Peyer's patch (tissue), 4 donors: ENCODE data around the gene CLK2.

Experiments used
- POLR2A ChIP-seq, 2 donors: fragments of 450-650 bp; IDR thresholded peaks; one replicate each; pipeline ENCODE4 v1.5.1; 2017; ENCODE audit warnings: antibody characterized with exemption in 2 of 2, mild to moderate bottlenecking in 2 of 2, moderate library complexity in 2 of 2
- TF ChIP-seq, protein P1 (sequence below), 6 experiments: fragments of 450-650 bp in 4 of 6; fragments of 200-600 bp in 2 of 6; sonication (generic) in 1 of 6; IDR thresholded peaks; one replicate each; pipeline ENCODE4 v1.5.1; 2017 to 2019; ENCODE audit warnings: antibody characterized with exemption in 6 of 6, mild to moderate bottlenecking in 3 of 6, moderate library complexity in 1 of 6

DNA sequence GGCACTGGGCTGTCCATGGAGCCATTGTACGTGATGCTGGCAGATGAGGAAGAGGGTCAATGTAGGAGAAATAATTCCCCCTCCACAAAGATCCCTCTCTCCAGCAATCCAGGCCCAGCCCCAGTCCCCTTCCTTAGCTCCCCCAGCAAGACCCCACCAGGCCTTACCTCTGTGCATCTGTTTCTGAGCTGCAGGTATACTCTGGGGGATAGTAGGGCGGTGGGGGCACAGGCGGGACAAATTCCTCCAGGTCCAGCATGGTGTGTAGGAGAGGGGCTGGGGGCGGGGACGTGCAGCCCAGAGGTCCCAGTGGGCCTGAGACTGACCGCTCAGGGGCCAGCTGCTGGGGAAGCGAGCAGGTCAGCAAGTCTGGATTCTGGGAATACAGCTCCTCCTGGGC lies 21.7 kb downstream of the CLK2 start:
- TF ChIP-seq, protein P1, sequence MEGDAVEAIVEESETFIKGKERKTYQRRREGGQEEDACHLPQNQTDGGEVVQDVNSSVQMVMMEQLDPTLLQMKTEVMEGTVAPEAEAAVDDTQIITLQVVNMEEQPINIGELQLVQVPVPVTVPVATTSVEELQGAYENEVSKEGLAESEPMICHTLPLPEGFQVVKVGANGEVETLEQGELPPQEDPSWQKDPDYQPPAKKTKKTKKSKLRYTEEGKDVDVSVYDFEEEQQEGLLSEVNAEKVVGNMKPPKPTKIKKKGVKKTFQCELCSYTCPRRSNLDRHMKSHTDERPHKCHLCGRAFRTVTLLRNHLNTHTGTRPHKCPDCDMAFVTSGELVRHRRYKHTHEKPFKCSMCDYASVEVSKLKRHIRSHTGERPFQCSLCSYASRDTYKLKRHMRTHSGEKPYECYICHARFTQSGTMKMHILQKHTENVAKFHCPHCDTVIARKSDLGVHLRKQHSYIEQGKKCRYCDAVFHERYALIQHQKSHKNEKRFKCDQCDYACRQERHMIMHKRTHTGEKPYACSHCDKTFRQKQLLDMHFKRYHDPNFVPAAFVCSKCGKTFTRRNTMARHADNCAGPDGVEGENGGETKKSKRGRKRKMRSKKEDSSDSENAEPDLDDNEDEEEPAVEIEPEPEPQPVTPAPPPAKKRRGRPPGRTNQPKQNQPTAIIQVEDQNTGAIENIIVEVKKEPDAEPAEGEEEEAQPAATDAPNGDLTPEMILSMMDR (IDR thresholded peaks at IDR 0.05), result no peak
- no peak for TF ChIP-seq POLR2A (IDR thresholded peaks at IDR 0.05)
